K562 (cell line): Measurements from ENCODE around the gene PCDHGA8. TPM values are rescaled to one million over a fixed set of nuclear protein-coding genes. Genes with fewer than 3 reads are reported as not detected.

Source experiments
- ATAC-seq: fragments of 200-7000 bp; cut with Tn5 transposase; 3 replicates; pipeline ENCODE4 v1.9.1; 2020; ENCODE audit warnings: moderate library complexity
- BruUV-seq: library from RNA; stranded (reverse); fragments of 400-500 nt; replicated peaks from 2 replicates; lab custom pipeline; 2021; lab: Mats Ljungman, UMichigan
- CTCF ChIA-PET: fragments of 300-600 bp; formaldehyde crosslinking; extraction: SDS; loops from one replicate; lab custom pipeline; 2021; ENCODE audit warnings: low intra/inter-chr PET ratio; lab: Yijun Ruan, JAX
- POLR2A ChIA-PET: fragments of 300-600, 350-650 bp; sonication (Branson Sonifier 250); formaldehyde crosslinking; extraction: SDS; loops from one replicate; lab custom pipeline; 2021; ENCODE audit warnings: antibody characterized with exemption, inconsistent platforms; lab: Yijun Ruan, JAX
- DNase-seq, 4 experiments: peaks; one replicate each; pipeline versions ENCODE4 v3.0.0 to v3.0.0-alpha.2; 2011 to 2018; ENCODE audit warnings: low spot score in 3 of 4, mixed read lengths in 3 of 4; ENCODE audit errors: extremely low read depth in 1 of 4
- FAIRE-seq: peaks from 2 replicates; lab custom pipeline; 2011; peaks lifted over from hg19 to GRCh38; lab: Jason Lieb, UNC
- H2AFZ ChIP-seq: 2 replicates; pipeline ENCODE4 v1.6.0; 2011; ENCODE audit warnings: low read depth, low read length, control low read depth, inconsistent platforms
- H3K27ac ChIP-seq: fragments of 200-600 bp; 3 replicates; pipeline ENCODE4 v1.8.0; 2011; ENCODE audit warnings: low read depth, mild to moderate bottlenecking, control low read depth, inconsistent platforms, low read length, moderate library complexity, mixed read lengths; ENCODE audit errors: extremely low read depth
- H3K27me3 ChIP-seq, 2 experiments: fragments of 300-600 bp in 1 of 2; 2 replicates in 1 of 2; 3 replicates in 1 of 2; pipeline versions ENCODE4 v1.6.0 to v1.8.0; 2011; ENCODE audit warnings: inconsistent platforms in 2 of 2, low read length in 2 of 2, mild to moderate bottlenecking in 1 of 2, mixed read lengths in 1 of 2, moderate library complexity in 1 of 2; ENCODE audit not compliant: control insufficient read depth in 2 of 2, insufficient read depth in 2 of 2
- H3K36me3 ChIP-seq: fragments of 300-600 bp; 3 replicates; pipeline ENCODE4 v1.8.0; 2011; ENCODE audit warnings: mild to moderate bottlenecking, low read length, inconsistent platforms; ENCODE audit not compliant: control insufficient read depth, insufficient read depth
- H3K4me1 ChIP-seq, 2 experiments: fragments of 200-600 bp in 1 of 2; replicated peaks in 1 of 2; 2 replicates in 1 of 2; 3 replicates in 1 of 2; pipeline versions ENCODE4 v1.5.1 to v1.8.0; 2011; ENCODE audit warnings: inconsistent platforms in 2 of 2, low read length in 2 of 2, mild to moderate bottlenecking in 1 of 2, mixed read lengths in 1 of 2, moderate library complexity in 1 of 2; ENCODE audit not compliant: control insufficient read depth in 2 of 2, insufficient read depth in 2 of 2
- H3K4me2 ChIP-seq: 2 replicates; pipeline ENCODE4 v1.6.1; 2011; ENCODE audit warnings: low read length, control low read depth, inconsistent platforms, mixed read lengths; ENCODE audit not compliant: insufficient read depth
- H3K4me3 ChIP-seq: fragments of 200-600 bp; sonication (generic), shearing (Covaris generic); 2 replicates; pipeline ENCODE4 v1.5.1; 2016; ENCODE audit warnings: control low read depth, inconsistent platforms
- H3K79me2 ChIP-seq: fragments of 200-600 bp; 3 replicates; pipeline ENCODE4 v1.8.0; 2011; ENCODE audit warnings: low read length, inconsistent platforms; ENCODE audit not compliant: control insufficient read depth, insufficient read depth
- H3K9ac ChIP-seq, 2 experiments: 2 replicates each; pipeline versions ENCODE4 v1.6.0 to v1.6.1; 2011; ENCODE audit warnings: low read depth in 2 of 2, low read length in 2 of 2, control low read depth in 1 of 2, inconsistent platforms in 1 of 2, mild to moderate bottlenecking in 1 of 2, mixed read lengths in 1 of 2; ENCODE audit not compliant: insufficient read depth in 1 of 2
- H3K9me1 ChIP-seq: one replicate; pipeline ENCODE4 v1.6.0; 2011; ENCODE audit warnings: inconsistent platforms, mild to moderate bottlenecking, low read length, moderate library complexity; ENCODE audit not compliant: control insufficient read depth, insufficient read depth
- H3K9me3 ChIP-seq: replicated peaks from 2 replicates; pipeline ENCODE4 v1.5.1; 2011; ENCODE audit warnings: low read depth, low read length, inconsistent platforms; ENCODE audit not compliant: control insufficient read depth, insufficient read depth
- H4K20me1 ChIP-seq: replicated peaks from 2 replicates; pipeline ENCODE4 v1.6.1; 2011; ENCODE audit warnings: low read length, inconsistent platforms, mixed read lengths; ENCODE audit not compliant: control insufficient read depth, insufficient read depth
- CSDE1 ChIP-seq, 2 experiments: fragments of 450-650 bp; IDR thresholded peaks; 2 replicates each; pipeline ENCODE4 v1.6.1; 2016; ENCODE audit warnings: mild to moderate bottlenecking in 1 of 2
- GTF2E2 ChIP-seq: fragments of 200-800 bp; sonication (Bioruptor generic); IDR thresholded peaks from 2 replicates; pipeline ENCODE4 v1.6.1; 2016; ENCODE audit warnings: missing genetic modification characterization, missing compliant biosample characterization
- HNRNPH1 ChIP-seq: fragments of 200-400 bp; formaldehyde crosslinking; optimal IDR thresholded peaks from 2 replicates; pipeline ENCODE3; 2017; ENCODE audit warnings: low read depth, mild to moderate bottlenecking, low read length, moderate library complexity
- KLF16 ChIP-seq: IDR thresholded peaks from 2 replicates; pipeline ENCODE4 v1.6.1; 2016; ENCODE audit warnings: antibody characterized with exemption
- MAZ ChIP-seq, 2 experiments: fragments of 450-650 bp in 1 of 2; sonication (generic) in 1 of 2; formaldehyde crosslinking; IDR thresholded peaks in 1 of 2; conservative IDR thresholded peaks in 1 of 2; 2 replicates each; pipeline versions ENCODE4 v1.4.0 to v1.5.0; 2020; ENCODE audit warnings: mild to moderate bottlenecking in 1 of 2, missing genetic modification reagents in 1 of 2
- RFX5 ChIP-seq: IDR thresholded peaks from 2 replicates; pipeline ENCODE4 v1.6.1; 2011; ENCODE audit warnings: low read depth, mild to moderate bottlenecking, improper control_type of control experiment, low read length
- SMARCB1 ChIP-seq: IDR thresholded peaks from 2 replicates; pipeline ENCODE4 v1.6.1; 2011; ENCODE audit warnings: improper control_type of control experiment, low read depth; ENCODE audit not compliant: insufficient read length
- ZNF445 ChIP-seq: fragments of 250-450 bp; sonication (Bioruptor Pico); IDR thresholded peaks from 2 replicates; pipeline ENCODE4 v1.4.0; 2020; ENCODE audit warnings: low read depth, mild to moderate bottlenecking, moderate library complexity
- WGBS: fragments of 100-300 bp; shearing (Covaris generic); methylation state at CpG from one replicate; pipeline ENCODE4 v1.1.6; 2016; ENCODE audit warnings: low coverage, mixed read lengths; ENCODE audit not compliant: insufficient coverage; ENCODE audit errors: missing lambda C conversion rate; 5-methylcytosine and 5-hydroxymethylcytosine counted together
- in situ Hi-C: fragments of 300-500 bp; cut with MboI; formaldehyde crosslinking; loops from 4 replicates; pipeline ENCODE4 v1.15.0; 2018; ENCODE audit warnings: inconsistent platforms, mixed read lengths
- intact Hi-C: fragments of 100-400 bp; cut with micrococcal nuclease; formaldehyde crosslinking; loops from 2 replicates; pipeline ENCODE4 v1.14.2; 2022
- polyA plus RNA-seq, 8 experiments: library from polyadenylated mRNA; depleted of rRNA in 4 of 8; stranded (reverse) in 5 of 8; unstranded in 3 of 8; fragments of >200 nt; fragmentation: Nextera tagmentation in 2 of 8; fragmentation: Illumina TruSeq in 1 of 8; extraction: Ambion mirVana in 2 of 8; extraction: Trizol in 1 of 8; gene quantifications; 2 replicates each; pipeline versions ENCODE4 v1.2.1 to v1.2.3, GENCODE V29; 2011 to 2014; ENCODE audit warnings: inconsistent platforms in 1 of 8, missing spikeins in 1 of 8
- total RNA-seq, 7 experiments: library from RNA; depleted of rRNA in 6 of 7; stranded (reverse); fragments of >200 nt in 6 of 7; fragmentation: Illumina TruSeq in 2 of 7; extraction: Trizol in 2 of 7; gene quantifications; 2 replicates each; pipeline versions ENCODE4 v1.2.1 to v1.2.3, GENCODE V29; 2011 to 2021; ENCODE audit warnings: low replicate concordance in 1 of 7
- TF ChIP-seq, protein P1 (sequence below): fragments of 250-450 bp; sonication (Bioruptor Pico); IDR thresholded peaks from 2 replicates; pipeline ENCODE4 v1.5.0; 2022; ENCODE audit warnings: mild to moderate bottlenecking
- TF ChIP-seq, protein P2 (sequence below), 2 experiments: fragments of 450-650 bp in 1 of 2; sonication (generic) in 1 of 2; formaldehyde crosslinking; conservative IDR thresholded peaks; 2 replicates each; pipeline versions ENCODE4 v1.4.0 to v1.8.1; 2020 to 2022; ENCODE audit warnings: mild to moderate bottlenecking in 1 of 2, missing genetic modification reagents in 1 of 2
- TF ChIP-seq, protein P3 (sequence below): sonication (generic); formaldehyde crosslinking; IDR thresholded peaks from 2 replicates; pipeline ENCODE4 v1.8.1; 2023; ENCODE audit warnings: mild to moderate bottlenecking, missing genetic modification reagents

PCDHGA8 gene
- total and polyA plus RNA-seq, 9 of the 15 experiments (the other 6 are each of a cell fraction or from before 2014, with no cell fraction given) = 0.04 to 0.11 (median 0.07) TPM; not detected in 2

DNA sequence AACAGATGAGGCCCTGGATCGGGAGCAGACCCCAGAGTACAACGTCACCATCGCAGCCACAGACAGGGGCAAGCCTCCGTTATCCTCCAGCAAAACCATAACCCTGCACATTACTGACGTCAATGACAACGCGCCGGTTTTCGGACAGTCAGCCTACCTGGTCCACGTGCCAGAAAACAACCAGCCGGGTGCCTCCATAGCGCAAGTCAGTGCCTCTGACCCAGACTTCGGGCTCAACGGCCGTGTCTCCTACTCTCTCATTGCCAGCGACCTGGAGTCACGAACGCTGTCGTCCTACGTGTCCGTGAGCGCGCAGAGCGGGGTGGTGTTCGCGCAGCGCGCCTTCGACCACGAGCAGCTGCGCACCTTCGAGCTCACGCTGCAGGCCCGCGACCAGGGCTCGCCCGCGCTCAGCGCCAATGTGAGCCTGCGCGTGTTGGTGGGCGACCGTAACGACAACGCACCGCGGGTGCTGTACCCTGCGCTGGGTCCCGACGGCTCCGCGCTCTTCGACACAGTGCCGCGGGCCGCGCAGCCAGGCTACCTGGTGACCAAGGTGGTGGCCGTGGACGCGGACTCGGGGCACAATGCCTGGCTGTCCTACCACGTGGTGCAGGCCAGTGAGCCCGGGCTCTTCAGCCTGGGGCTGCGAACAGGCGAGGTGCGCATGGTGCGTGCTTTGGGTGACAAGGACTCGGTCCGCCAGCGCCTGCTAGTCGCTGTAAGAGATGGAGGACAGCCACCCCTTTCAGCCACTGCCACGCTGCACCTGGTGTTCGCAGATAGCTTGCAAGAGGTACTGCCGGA lies 26.8 kb downstream of the PCDHGA8 start (continued):
- TF ChIP-seq, protein P1, sequence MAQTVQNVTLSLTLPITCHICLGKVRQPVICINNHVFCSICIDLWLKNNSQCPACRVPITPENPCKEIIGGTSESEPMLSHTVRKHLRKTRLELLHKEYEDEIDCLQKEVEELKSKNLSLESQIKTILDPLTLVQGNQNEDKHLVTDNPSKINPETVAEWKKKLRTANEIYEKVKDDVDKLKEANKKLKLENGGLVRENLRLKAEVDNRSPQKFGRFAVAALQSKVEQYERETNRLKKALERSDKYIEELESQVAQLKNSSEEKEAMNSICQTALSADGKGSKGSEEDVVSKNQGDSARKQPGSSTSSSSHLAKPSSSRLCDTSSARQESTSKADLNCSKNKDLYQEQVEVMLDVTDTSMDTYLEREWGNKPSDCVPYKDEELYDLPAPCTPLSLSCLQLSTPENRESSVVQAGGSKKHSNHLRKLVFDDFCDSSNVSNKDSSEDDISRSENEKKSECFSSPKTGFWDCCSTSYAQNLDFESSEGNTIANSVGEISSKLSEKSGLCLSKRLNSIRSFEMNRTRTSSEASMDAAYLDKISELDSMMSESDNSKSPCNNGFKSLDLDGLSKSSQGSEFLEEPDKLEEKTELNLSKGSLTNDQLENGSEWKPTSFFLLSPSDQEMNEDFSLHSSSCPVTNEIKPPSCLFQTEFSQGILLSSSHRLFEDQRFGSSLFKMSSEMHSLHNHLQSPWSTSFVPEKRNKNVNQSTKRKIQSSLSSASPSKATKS (CRISPR knock-in tag) = no peak
- TF ChIP-seq, all 486 proteins: peak for 2

DNA sequence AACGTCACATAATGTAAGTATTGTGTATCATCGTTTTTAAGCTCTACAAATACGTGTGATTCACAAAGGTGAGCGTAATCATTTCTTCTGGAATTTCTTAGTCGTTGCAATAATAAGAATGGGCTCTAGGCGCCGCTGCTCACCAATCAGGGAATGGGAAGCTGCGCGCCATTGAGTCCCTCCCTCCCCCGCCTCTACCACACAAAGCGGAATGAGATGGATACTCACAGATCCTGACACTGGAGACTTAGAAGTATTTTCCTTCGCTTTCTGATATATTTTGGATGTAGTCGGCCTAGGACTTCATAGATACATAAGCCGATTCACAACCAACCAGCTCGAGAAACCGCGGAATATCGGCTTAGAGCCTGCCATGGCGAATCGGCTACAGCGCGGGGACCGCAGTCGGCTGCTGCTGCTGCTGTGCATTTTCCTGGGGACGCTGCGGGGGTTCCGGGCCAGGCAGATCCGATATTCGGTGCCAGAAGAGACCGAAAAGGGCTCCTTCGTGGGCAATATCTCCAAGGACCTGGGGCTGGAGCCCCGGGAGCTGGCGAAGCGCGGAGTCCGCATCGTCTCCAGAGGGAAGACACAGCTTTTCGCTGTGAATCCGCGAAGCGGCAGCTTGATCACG lies 28.5 kb downstream of the PCDHGA8 start, which contains the start of gene PCDHGA11:
TSS of gene PCDHGA11 (plus strand) at position 197 of the 634 bp plus-strand sequence. CDS start at position 374, 177 bp downstream.
- no TSS peak for BruUV-seq
- TF ChIP-seq HNRNPH1 (no peak), SMARCB1 (no peak), GTF2E2 (tag) (no peak), KLF16 (0 out of 2 replicates have a peak, but pooled peaks have one; percentile 34), CSDE1 (IDR thresholded peaks at IDR 0.05) (no peak), MAZ (CRISPR knock-in tag; conservative IDR thresholded peaks at IDR 0.05 in 1 of 2, IDR thresholded peaks at IDR 0.05 in 1 of 2) (peak in 1 of 2 experiments; percentile 33; a peak in 1 of 4 replicates), ZNF445 (CRISPR knock-in tag) (no peak), RFX5 (no peak)
- TF ChIP-seq, protein P2, sequence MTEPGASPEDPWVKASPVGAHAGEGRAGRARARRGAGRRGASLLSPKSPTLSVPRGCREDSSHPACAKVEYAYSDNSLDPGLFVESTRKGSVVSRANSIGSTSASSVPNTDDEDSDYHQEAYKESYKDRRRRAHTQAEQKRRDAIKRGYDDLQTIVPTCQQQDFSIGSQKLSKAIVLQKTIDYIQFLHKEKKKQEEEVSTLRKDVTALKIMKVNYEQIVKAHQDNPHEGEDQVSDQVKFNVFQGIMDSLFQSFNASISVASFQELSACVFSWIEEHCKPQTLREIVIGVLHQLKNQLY (CRISPR knock-in tag; conservative IDR thresholded peaks at IDR 0.05) = no peak
- TF ChIP-seq, protein P3, sequence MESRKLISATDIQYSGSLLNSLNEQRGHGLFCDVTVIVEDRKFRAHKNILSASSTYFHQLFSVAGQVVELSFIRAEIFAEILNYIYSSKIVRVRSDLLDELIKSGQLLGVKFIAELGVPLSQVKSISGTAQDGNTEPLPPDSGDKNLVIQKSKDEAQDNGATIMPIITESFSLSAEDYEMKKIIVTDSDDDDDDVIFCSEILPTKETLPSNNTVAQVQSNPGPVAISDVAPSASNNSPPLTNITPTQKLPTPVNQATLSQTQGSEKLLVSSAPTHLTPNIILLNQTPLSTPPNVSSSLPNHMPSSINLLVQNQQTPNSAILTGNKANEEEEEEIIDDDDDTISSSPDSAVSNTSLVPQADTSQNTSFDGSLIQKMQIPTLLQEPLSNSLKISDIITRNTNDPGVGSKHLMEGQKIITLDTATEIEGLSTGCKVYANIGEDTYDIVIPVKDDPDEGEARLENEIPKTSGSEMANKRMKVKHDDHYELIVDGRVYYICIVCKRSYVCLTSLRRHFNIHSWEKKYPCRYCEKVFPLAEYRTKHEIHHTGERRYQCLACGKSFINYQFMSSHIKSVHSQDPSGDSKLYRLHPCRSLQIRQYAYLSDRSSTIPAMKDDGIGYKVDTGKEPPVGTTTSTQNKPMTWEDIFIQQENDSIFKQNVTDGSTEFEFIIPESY = peak; percentile 73

More for the DNA sequence above, 28.5 kb downstream of the PCDHGA8 start, which contains the start of gene PCDHGA11:
- POLR2A ChIA-PET = interaction anchor here (0.6 to 1.5 kb wide), 3 partner anchors 8 to 535 kb away, joined by 3 to 7 read pairs (median 5); partner anchors contain the start of gene PCDHGA10
- CTCF ChIA-PET = interaction anchor here (0.6 to 2.0 kb wide), 8 partner anchors 9 to 519 kb away, joined by 3 to 6 read pairs (median 3); partner anchors contain the start of gene PCDHGA12
- no peaks in the 10 kb centered on the region for H3K79me2 ChIP-seq
- H3K9me1 ChIP-seq = no peaks in the 10 kb centered on the region
- H3K27me3 ChIP-seq = peaks cover 0 to 37% of the 10 kb centered on the region in 2 experiments; a peak in 3 of 5 replicates
- ATAC-seq (peak; percentile 83), FAIRE-seq (peak; percentile 79), DNase-seq (peak; percentile 57 to 61 (median 59))
- H4K20me1 ChIP-seq = no peaks in the 10 kb centered on the region
- peaks cover 0 to 23% of the 10 kb centered on the region in 2 experiments; a peak in 2 of 5 replicates for H3K4me1 ChIP-seq
- WGBS = 30% methylated on average over 40 of the region's 42 CpGs
- H3K27ac ChIP-seq = no peak within 1 kb of the TSS
- H3K4me2 ChIP-seq = peak within 1 kb of the TSS; percentile 52
- in situ Hi-C loops = loop anchor here (5.0 kb wide), 2 partner anchors 101 to 141 kb away; no protein-coding TSS in a partner anchor
- H3K4me3 ChIP-seq = peak within 1 kb of the TSS; percentile 17; the same call in 1 of the 2 replicates
- 0 out of 2 replicates have a peak, but pooled peaks cover 1% of the 10 kb centered on the region for H3K9me3 ChIP-seq
- intact Hi-C loops = loop anchor here (2.0 to 5.0 kb wide), 2 partner anchors 91 to 138 kb away; no protein-coding TSS in a partner anchor
- H3K9ac ChIP-seq = no peak within 1 kb of the TSS
- peak within 1 kb of the TSS; percentile 27; the same call in 1 of the 2 replicates for H2AFZ ChIP-seq
- H3K36me3 ChIP-seq = no peaks in the 10 kb centered on the region
